IMR-90 (cell line): ENCODE measurements around the gene FZD7.

Source experiments
- ELK1 ChIP-seq: fragments of 150-350 bp; IDR thresholded peaks from 2 replicates; pipeline ENCODE4 v1.6.1; 2016; ENCODE audit warnings: low read depth, mild to moderate bottlenecking, low read length, moderate library complexity, borderline replicate concordance
- MAFK ChIP-seq: IDR thresholded peaks from 2 replicates; pipeline ENCODE4 v1.6.1; 2012; ENCODE audit warnings: low read depth, low read length, improper control_type of control experiment
- POLR2A ChIP-seq: IDR thresholded peaks from 2 replicates; pipeline ENCODE4 v1.6.1; 2012; ENCODE audit warnings: mild to moderate bottlenecking, low read depth, low read length
- SMC3 ChIP-seq: fragments of 150-350 bp; IDR thresholded peaks from 2 replicates; pipeline ENCODE4 v1.6.1; 2016; ENCODE audit warnings: low read depth, mild to moderate bottlenecking, antibody characterized with exemption, low read length, moderate library complexity
- TF ChIP-seq, protein P1 (sequence below): conservative IDR thresholded peaks from 2 replicates; pipeline ENCODE4 v1.5.1; 2012; ENCODE audit warnings: mild to moderate bottlenecking, low read depth, low read length, improper control_type of control experiment

GRCh38 chr2:202066875-202067274 lies 33.2 kb downstream of the FZD7 start:
- TF ChIP-seq, protein P1, sequence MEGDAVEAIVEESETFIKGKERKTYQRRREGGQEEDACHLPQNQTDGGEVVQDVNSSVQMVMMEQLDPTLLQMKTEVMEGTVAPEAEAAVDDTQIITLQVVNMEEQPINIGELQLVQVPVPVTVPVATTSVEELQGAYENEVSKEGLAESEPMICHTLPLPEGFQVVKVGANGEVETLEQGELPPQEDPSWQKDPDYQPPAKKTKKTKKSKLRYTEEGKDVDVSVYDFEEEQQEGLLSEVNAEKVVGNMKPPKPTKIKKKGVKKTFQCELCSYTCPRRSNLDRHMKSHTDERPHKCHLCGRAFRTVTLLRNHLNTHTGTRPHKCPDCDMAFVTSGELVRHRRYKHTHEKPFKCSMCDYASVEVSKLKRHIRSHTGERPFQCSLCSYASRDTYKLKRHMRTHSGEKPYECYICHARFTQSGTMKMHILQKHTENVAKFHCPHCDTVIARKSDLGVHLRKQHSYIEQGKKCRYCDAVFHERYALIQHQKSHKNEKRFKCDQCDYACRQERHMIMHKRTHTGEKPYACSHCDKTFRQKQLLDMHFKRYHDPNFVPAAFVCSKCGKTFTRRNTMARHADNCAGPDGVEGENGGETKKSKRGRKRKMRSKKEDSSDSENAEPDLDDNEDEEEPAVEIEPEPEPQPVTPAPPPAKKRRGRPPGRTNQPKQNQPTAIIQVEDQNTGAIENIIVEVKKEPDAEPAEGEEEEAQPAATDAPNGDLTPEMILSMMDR, result no peak
- TF ChIP-seq ELK1 (no peak), MAFK (no peak), POLR2A (no peak), SMC3 (no peak)
